Large intestine (tissue), 3 donors: ENCODE measurements around the gene DNHD1. TPM values are rescaled to one million over a fixed set of nuclear protein-coding genes. Genes with fewer than 3 reads are reported as not detected.

Source experiments
- DNase-seq, 2 donors: peaks; one replicate each; pipeline versions ENCODE4 v3.0.0 to v3.0.0-alpha.2; 2013
- H3K27ac ChIP-seq: one replicate; pipeline ENCODE4 v1.5.1; 2013; ENCODE audit warnings: low read length
- H3K27me3 ChIP-seq: 2 replicates; pipeline ENCODE4 v1.6.1; 2013; ENCODE audit warnings: low read length; ENCODE audit not compliant: control insufficient read depth, insufficient read depth
- H3K36me3 ChIP-seq: 2 replicates; pipeline ENCODE4 v1.6.1; 2013; ENCODE audit warnings: low read length; ENCODE audit not compliant: control insufficient read depth, insufficient read depth
- H3K4me1 ChIP-seq: one replicate; pipeline ENCODE4 v1.6.1; 2013; ENCODE audit warnings: low read length; ENCODE audit not compliant: control insufficient read depth, insufficient read depth
- H3K4me3 ChIP-seq: one replicate; pipeline ENCODE4 v1.5.1; 2013; ENCODE audit warnings: low read length
- H3K9me3 ChIP-seq: one replicate; pipeline ENCODE4 v1.6.1; 2013; ENCODE audit warnings: mild to moderate bottlenecking, low read depth, low read length, moderate library complexity; ENCODE audit not compliant: control insufficient read depth
- WGBS: methylation state at CpG from one replicate; pipeline ENCODE4 v1.1.5; 2013; ENCODE audit warnings: low lambda C conversion rate; ENCODE audit not compliant: insufficient coverage; 5-methylcytosine and 5-hydroxymethylcytosine counted together
- polyA plus RNA-seq: library from polyadenylated mRNA; unstranded; fragments of 120-200 nt; gene quantifications from one replicate; pipeline ENCODE4 v1.2.1, GENCODE V29; 2013

Gene DNHD1
- polyA plus RNA-seq, 1 donor, result 12.2 TPM

DNA sequence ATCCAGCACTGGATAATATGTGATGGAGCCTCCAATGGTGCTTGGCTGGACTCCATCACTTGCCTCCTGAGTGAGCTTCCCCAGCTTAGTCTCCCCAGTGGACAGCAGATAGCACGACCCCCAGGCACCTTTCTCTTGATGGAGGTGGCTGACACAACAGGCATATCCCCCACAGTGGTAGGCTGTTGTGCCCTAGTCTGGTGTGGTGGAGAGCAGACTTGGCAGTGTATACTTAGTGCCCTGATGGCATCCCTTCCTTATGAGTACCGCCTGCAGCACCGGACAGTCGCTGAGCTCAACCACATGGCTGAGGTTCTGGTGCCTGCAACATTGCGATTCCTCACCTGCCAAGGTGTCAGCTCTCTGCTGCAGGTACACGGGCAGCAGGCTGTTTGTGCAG is 50.1 kb downstream of the DNHD1 start:
- H3K27me3 ChIP-seq, result no peaks in the 10 kb centered on the region
- no peak overlapping the region for H3K4me3 ChIP-seq
- H3K36me3 ChIP-seq, result peaks cover 9% of the 10 kb centered on the region
- DNase-seq, result no peak
- no peak overlapping the region for H3K27ac ChIP-seq
- H3K9me3 ChIP-seq, result no peaks in the 10 kb centered on the region
- H3K4me1 ChIP-seq, result no peaks in the 10 kb centered on the region
- WGBS, result no CpG with 5 or more reads among the region's 6 CpGs

DNA sequence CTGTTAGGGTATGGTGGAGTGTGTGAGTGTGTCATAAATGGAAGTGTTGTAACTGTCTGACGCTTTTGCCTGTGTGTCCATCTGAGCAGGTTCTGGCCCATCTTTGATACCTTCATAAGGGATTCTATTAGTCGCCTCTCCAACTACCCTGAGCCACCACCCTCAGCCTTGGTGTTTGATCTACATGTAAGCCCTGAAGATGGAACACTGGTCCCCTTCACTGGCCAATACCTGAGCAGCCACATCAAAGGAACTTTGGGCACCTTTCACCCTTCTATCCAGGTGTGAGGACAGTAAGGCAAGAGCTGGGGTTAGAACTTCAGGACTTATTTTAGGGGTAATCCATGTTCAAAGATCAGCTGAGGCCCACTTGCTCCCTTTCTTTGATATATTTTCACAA is 51.0 kb downstream of the DNHD1 start:
- DNase-seq, result no peak
- Histone ChIP-seq H3K9me3 (no peaks in the 10 kb centered on the region), H3K27me3 (no peaks in the 10 kb centered on the region), H3K36me3 (peaks cover 9% of the 10 kb centered on the region), H3K4me1 (no peaks in the 10 kb centered on the region), H3K4me3 (no peak overlapping the region), H3K27ac (no peak overlapping the region)
- 100% methylated on average over 1 of the region's 2 CpGs for WGBS

DNA sequence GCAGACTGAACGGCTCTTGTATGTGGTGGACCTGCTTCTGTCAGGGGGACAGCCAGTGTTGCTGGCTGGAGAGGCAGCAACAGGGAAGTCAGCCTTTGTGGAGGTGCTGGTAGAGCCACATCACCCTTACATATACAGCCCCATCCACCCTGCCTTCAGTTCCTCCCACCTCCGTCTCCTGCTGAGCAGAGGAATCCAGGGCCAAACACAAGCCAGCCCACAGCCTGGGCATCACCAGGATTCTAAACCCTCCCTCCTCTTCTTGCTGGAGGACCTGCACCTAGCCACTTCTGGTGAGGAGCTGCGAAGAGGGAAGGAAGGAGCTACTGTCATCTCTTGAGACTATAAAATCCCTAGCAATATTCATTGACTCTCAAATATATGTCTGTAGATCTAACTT is 51.6 kb downstream of the DNHD1 start:
- no peaks in the 10 kb centered on the region for H3K4me1 ChIP-seq
- no peaks in the 10 kb centered on the region for H3K9me3 ChIP-seq
- DNase-seq, result no peak
- H3K27me3 ChIP-seq, result no peaks in the 10 kb centered on the region
- no peak overlapping the region for H3K4me3 ChIP-seq
- WGBS, result no CpG with 5 or more reads among the region's 3 CpGs
- no peak overlapping the region for H3K27ac ChIP-seq
- H3K36me3 ChIP-seq, result peaks cover 9% of the 10 kb centered on the region

DNA sequence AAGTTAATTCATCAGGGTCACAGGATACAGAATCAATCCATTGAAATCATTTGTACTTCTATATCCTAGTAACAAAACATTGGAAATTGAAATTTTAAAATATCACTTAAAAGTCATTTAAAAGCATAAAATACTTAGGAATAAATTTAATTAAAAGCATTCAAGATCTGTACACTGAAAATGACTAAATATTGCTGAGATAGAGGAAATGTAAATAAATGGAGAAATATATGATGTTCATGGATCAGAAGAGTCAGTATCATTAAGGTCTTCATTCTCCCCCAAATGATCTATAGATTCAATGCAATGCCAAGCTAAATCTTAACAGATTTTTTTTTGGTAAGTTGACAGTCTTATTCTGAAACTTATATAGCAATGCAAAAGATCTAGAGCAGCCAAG is 56.6 kb downstream of the DNHD1 start:
- Histone ChIP-seq H3K36me3 (no peaks in the 10 kb centered on the region), H3K9me3 (no peaks in the 10 kb centered on the region), H3K27me3 (no peaks in the 10 kb centered on the region), H3K4me1 (no peaks in the 10 kb centered on the region), H3K4me3 (no peak overlapping the region), H3K27ac (no peak overlapping the region)
- DNase-seq, result no peak

DNA sequence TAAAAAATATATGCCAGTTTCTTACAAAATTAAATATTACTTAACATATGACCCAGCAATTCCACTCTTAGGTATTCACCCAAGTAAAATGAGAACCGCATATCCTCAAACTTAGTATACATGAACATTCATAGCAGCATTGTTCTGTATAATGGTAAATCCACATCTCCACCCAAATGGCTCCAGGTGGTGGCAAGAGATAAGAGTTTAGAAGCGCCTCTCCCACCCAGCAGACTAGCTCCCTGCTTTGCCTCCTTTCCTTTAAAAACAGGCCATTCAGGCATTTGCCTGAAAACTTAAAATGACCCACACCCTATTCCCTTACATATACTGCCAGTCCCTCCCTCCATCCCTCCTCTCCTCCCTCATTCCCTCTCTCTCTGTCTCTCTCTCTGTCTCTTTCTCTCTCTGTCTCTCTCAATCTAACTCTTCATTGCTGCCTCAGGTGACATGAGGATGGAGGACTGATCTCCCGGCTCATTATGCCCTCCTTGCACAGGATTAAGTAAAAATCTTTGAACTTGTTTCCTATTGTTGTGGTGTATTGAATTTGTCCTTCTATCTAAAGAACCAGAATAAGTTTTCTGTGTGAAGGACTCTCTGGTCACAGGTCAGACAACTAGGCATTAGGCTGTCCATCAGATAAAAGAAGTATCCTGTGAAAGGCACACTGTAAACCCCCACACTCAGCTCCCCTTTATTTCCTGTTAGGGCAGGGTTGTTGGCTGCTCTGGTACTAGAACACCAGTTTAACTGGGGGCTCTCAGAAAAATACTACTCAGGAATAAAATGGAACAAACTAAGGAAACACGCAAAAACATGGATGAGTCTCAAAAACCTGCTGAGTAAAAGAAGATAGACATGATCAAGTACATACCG is 58.0 kb downstream of the DNHD1 start:
- 94% methylated on average over 2 of the region's 5 CpGs for WGBS
- Histone ChIP-seq H3K4me1 (no peaks in the 10 kb centered on the region), H3K4me3 (no peak overlapping the region), H3K36me3 (no peaks in the 10 kb centered on the region), H3K27me3 (no peaks in the 10 kb centered on the region), H3K9me3 (no peaks in the 10 kb centered on the region), H3K27ac (no peak overlapping the region)
- no peak for DNase-seq

- WGBS, result 87% methylated on average over 3 of the region's 11 CpGs
- Histone ChIP-seq H3K9me3 (no peaks in the 10 kb centered on the region), H3K4me3 (no peak overlapping the region), H3K27ac (no peak overlapping the region), H3K36me3 (no peaks in the 10 kb centered on the region), H3K27me3 (no peaks in the 10 kb centered on the region), H3K4me1 (no peaks in the 10 kb centered on the region)
- DNase-seq, result no peak
Measured at GRCh38 chr11:6556139-6556949, 59.3 kb downstream of the DNHD1 start.

DNA sequence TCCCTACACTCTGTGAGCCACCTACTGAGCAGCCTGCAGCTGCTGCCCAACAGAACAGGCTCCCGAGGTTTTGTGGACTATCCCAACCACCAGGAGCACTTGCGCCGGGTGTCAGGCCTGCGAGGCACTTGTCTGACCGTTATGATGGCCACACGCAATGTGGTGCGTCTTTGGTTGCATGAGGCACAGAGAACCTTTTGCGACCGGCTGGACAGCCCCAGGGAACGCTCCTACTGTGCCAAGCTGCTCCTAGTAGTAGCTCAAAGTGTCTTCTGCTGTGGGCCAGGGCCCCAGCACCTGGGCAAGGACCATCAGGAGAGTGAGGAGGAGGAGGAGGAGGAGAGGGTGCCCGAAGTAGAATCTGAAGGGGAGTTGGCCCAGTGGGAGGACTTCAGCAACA is 60.0 kb downstream of the DNHD1 start:
- DNase-seq, result no peak
- Histone ChIP-seq H3K27ac (no peak overlapping the region), H3K27me3 (no peaks in the 10 kb centered on the region), H3K36me3 (no peaks in the 10 kb centered on the region), H3K4me1 (no peaks in the 10 kb centered on the region), H3K9me3 (no peaks in the 10 kb centered on the region), H3K4me3 (no peak overlapping the region)
- no CpG with 5 or more reads among the region's 11 CpGs for WGBS

GRCh38 chr11:6557761-6558674 is 60.9 kb downstream of the DNHD1 start:
- WGBS, result no CpG with 5 or more reads among the region's 14 CpGs
- H3K36me3 ChIP-seq, result no peaks in the 10 kb centered on the region
- H3K27ac ChIP-seq, result no peak overlapping the region
- DNase-seq, result no peak
- no peaks in the 10 kb centered on the region for H3K9me3 ChIP-seq
- H3K4me1 ChIP-seq, result no peaks in the 10 kb centered on the region
- H3K4me3 ChIP-seq, result no peak overlapping the region
- H3K27me3 ChIP-seq, result no peaks in the 10 kb centered on the region

DNA sequence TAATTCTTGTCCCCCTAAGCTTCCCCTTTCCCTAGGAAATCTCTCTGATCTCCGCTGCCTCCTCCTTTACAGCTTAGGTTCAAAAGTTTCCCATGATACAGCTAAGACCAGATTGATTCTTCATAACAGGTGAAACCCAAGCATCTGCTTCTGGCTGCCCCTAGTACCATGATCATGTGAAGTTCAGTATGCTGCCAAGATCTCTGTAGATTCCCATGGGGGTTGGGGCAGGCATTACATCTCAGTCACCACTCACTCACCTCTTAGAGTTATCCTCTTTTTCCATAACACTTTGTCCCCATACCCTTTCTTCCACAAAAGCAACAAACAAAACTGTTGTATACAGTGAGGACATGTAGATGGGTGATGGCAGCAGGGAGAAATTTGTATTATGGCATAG is 62.3 kb downstream of the DNHD1 start:
- H3K4me1 ChIP-seq, result no peaks in the 10 kb centered on the region
- no peak for DNase-seq
- peaks cover 3% of the 10 kb centered on the region for H3K36me3 ChIP-seq
- H3K9me3 ChIP-seq, result no peaks in the 10 kb centered on the region
- no peaks in the 10 kb centered on the region for H3K27me3 ChIP-seq
- H3K27ac ChIP-seq, result no peak overlapping the region
- H3K4me3 ChIP-seq, result no peak overlapping the region
- no CpG with 5 or more reads among the region's 1 CpG for WGBS

GRCh38 chr11:6561288-6561687 is 64.2 kb downstream of the DNHD1 start:
- Histone ChIP-seq H3K9me3 (no peaks in the 10 kb centered on the region), H3K36me3 (peaks cover 3% of the 10 kb centered on the region), H3K27ac (no peak overlapping the region), H3K4me1 (no peaks in the 10 kb centered on the region), H3K4me3 (no peak overlapping the region), H3K27me3 (no peaks in the 10 kb centered on the region)
- no peak for DNase-seq
- no CpG with 5 or more reads among the region's 3 CpGs for WGBS
